Stimulated activated CD4-positive, alpha-beta T cell treated with anti-CD3 and anti-CD28 coated beads, Interleukin-1b, Interleukin-23, amount 100 ng/mL, for 1 hour (primary cell): ENCODE measurements around the gene LCE3C.
"Not testable (repeated sequence)": the region's sequence is repeated elsewhere in the genome, so short reads cannot be mapped to it uniquely, and the experiment has no call there.

Experiments used
- DNase-seq, 2 donors: peaks; one replicate each; pipeline ENCODE4 v3.0.0-alpha.2; 2020; ENCODE audit warnings: low read depth in 2 of 2

Gene LCE3C

GRCh38 chr1:152599934-152600333 lies at the start of gene LCE3C:
LCE3C (plus strand) TSS chr1:152600234; CDS start chr1:152600732, 498 bp downstream.
- no peak for DNase-seq

- no peak for DNase-seq
Observed at GRCh38 chr1:152565115-152565514, 34.9 kb upstream of the LCE3C start.

- no peak for DNase-seq
Observed at GRCh38 chr1:152565535-152566215, 34.4 kb upstream of the LCE3C start.

DNA sequence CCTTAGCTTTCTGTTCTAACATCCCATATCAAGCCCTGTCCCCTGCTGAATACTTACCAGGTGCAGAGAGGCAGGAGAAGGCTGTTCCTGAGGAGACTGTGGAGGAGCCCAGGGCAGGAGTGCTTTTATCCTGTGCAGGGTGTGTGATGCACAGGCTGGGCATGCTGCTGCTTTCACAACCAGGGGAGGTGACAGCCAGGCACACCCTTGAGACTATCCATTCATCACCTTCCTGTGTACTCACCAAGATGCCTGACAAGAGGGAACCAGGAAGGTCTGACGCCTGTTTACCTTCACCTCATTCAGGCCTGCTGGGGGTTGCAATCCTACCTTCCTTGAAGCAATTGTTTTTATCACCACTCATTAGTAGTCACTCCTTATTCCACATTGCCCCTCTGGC lies 33.4 kb upstream of the LCE3C start, which contains the start of gene LCE3E:
TSS of gene LCE3E (minus strand) at position 100 of the 400 bp plus-strand sequence. CDS start 572 bp downstream, outside the sequence.
- no peak for DNase-seq

GRCh38 chr1:152577168-152577567 lies 22.9 kb upstream of the LCE3C start:
- no peak for DNase-seq

DNA sequence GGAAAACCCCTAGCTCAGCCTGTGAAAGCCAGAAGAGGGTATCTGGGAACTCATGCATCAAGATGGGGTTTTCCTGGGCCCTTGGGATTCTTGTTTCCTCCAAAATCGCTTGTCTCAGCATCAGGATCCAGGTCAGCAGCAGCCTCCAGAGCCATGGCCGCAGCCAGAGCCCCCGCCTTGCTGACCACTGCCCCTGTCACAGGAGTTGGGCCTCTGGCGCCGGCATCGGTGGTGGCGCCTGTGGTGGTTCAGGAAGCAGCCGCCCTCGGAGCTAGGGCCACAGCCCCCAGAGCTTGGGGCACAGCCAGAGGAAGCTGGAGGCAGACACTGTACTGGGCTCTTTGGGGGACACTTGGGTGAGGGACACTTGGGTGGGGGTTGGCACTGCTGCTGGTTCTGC lies 20.5 kb upstream of the LCE3C start:
- DNase-seq, result not testable (repeated sequence)

- no peak for DNase-seq
Observed at GRCh38 chr1:152580433-152580832, 19.6 kb upstream of the LCE3C start, which contains the start of gene LCE3D. LCE3D (minus strand) TSS chr1:152580516; CDS start chr1:152579936, 580 bp downstream.

GRCh38 chr1:152582647-152583046 lies 17.4 kb upstream of the LCE3C start:
- DNase-seq, result no peak

GRCh38 chr1:152585586-152585985 lies 14.4 kb upstream of the LCE3C start:
- DNase-seq, result no peak

DNA sequence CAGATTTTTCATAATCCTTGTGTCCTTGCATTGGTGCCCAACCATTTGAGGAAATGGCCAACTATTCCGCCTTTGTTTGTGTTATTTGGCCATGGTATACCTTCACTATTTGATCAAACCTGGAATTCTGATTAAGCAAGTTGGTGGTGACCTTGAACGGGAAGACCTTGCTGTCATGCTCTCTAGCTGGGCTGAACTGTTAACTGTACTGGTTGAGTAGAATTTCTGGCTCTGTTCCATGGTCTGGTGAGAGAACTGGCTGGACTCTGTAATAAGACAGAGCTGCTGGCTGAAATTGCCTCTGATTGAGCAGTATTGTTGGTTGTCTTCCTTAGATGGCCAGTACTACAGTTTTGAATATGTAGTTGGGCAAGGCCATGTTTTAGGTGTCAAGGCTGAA lies 3.0 kb upstream of the LCE3C start:
- DNase-seq, result no peak

- DNase-seq, result no peak
Observed at GRCh38 chr1:152613511-152613910, 13.5 kb downstream of the LCE3C start, which contains the start of gene LCE3B. LCE3B (plus strand) TSS chr1:152613811; CDS start chr1:152613811, 0 bp downstream.

DNA sequence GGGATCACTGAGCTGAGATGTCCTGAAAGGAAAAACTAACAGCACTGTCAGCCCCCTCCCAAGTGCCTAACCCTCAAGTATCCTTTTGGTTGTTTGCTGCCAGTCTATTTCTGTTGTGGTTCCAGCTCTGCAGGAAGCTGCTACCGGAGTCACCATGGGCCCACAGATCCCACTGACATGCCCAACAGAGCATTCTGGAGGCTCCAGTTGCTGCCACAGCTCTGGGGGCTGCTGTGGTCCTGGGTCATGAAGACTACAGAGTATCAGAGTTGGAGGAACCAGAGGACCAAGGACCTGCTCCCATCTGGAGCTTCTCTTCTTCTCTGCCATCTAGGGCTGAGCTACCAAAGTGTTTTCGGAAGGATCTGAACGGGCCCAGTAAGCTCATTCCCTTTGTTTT lies 22.0 kb downstream of the LCE3C start:
- DNase-seq, result no peak

GRCh38 chr1:152622803-152623202 lies 22.8 kb downstream of the LCE3C start, which contains the start of gene LCE3A:
LCE3A (minus strand) TSS chr1:152623103; CDS start chr1:152623103, 0 bp downstream.
- no peak for DNase-seq

DNA sequence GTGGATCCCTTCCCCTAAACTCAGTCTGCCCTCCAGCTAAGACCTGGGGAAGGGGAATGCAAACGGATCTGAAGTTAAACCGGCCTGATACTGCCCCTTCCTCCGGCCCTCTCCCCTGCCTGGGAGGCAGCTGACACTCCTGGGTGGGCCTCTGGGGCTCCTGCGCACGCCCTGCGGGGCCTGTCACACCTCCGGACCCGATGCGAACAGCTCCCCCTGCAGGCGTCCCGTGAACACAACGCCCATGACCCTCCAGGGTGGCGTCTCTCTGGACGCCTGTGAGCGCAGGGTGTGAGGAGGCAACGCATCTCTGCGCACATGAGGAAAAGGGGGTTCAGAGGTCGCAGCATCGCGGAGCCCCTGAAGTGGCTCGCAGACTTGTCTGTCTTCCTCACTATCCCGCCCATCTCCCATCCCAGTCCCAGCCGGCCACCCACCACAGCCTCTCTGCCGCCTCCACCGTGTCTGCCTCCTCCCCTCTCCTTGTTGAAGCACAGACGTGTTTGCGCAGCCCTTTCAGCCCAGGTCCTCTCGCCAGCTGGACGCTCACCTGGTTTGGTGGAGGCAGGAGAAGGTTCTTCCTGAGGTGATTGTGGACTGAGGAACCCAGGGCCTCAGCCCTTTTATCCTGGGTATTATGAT lies 23.3 kb downstream of the LCE3C start:
- no peak for DNase-seq

GRCh38 chr1:152626744-152627143 lies 26.7 kb downstream of the LCE3C start:
- DNase-seq, result no peak

GRCh38 chr1:152630596-152630995 lies 30.6 kb downstream of the LCE3C start:
- no peak for DNase-seq

GRCh38 chr1:152640351-152640750 lies 40.3 kb downstream of the LCE3C start:
- DNase-seq, result no peak

DNA sequence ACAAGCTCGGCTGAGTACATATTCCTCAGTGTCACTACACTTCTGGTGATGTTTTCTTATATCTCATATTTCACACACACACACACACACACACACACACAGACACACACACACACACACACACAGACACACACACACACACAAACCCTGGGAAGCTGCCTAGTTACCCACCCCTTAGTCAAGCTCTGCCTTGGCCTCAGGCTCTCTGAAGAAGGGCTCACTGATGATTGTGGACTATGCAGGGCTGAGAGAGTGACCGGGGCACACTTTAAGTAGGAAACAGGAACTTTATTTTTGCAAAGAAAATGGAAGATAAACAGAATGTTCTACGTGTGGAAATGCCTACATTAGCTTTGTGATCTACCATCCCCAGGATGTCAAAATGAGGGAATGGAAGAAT lies 43.9 kb downstream of the LCE3C start:
- no peak for DNase-seq

DNA sequence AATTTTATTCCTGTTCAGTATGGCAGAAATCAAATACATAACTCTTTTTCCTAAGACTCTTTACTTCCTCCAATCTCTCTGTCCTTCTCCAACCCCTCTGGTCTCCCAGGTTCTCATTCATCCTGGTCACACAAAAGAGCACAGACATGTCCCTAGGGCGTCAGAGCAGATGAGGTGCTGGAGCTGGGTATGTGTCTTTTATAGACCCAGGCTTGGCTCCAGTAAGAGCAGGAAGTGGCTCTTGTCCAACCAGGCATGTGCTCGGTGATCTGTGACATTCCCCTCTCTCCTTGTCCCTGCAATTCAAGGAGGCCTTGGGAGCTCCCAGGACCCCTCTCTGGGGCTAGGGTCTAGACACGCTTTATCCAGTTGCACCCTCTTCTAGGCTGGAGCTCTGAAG lies 45.1 kb downstream of the LCE3C start:
- DNase-seq, result no peak

GRCh38 chr1:152646656-152647055 lies 46.6 kb downstream of the LCE3C start:
- no peak for DNase-seq
